HEK293 (cell line): Measurements from ENCODE around the gene YARS1.
A peak's percentile ranks its signal among the peaks of the same experiment; 100 is the strongest.

Experiments used
- HOXA7 ChIP-seq: sonication (generic); formaldehyde crosslinking; IDR thresholded peaks from 2 replicates; pipeline ENCODE4 v1.8.1; 2022; ENCODE audit warnings: missing genetic modification reagents, borderline replicate concordance
- IKZF3 ChIP-seq: fragments of 450-650 bp; IDR thresholded peaks from 2 replicates; pipeline ENCODE4 v1.5.0; 2018; ENCODE audit warnings: missing biosample characterization, mild to moderate bottlenecking, missing genetic modification characterization, moderate library complexity
- KLF16 ChIP-seq: fragments of 450-650 bp; formaldehyde crosslinking; IDR thresholded peaks from 2 replicates; pipeline ENCODE4 v1.5.1; 2017; ENCODE audit warnings: missing biosample characterization, missing genetic modification characterization
- MYNN ChIP-seq: fragments of 450-650 bp; formaldehyde crosslinking; IDR thresholded peaks from 2 replicates; pipeline ENCODE4 v1.5.1; 2016; ENCODE audit warnings: missing biosample characterization, missing genetic modification characterization, borderline replicate concordance
- PRDM1 ChIP-seq: fragments of 450-650 bp; formaldehyde crosslinking; IDR thresholded peaks from 2 replicates; pipeline ENCODE4; 2016; ENCODE audit warnings: missing biosample characterization, missing genetic modification characterization
- TRIM28 ChIP-seq: IDR thresholded peaks from 2 replicates; pipeline ENCODE4 v1.6.1; 2011; ENCODE audit warnings: low read length, control low read depth, borderline replicate concordance
- WT1 ChIP-seq: fragments of 450-650 bp; formaldehyde crosslinking; IDR thresholded peaks from 2 replicates; pipeline ENCODE4 v1.5.1; 2016; ENCODE audit warnings: missing biosample characterization, missing genetic modification characterization
- ZBTB8A ChIP-seq: fragments of 450-650 bp; formaldehyde crosslinking; IDR thresholded peaks from 2 replicates; pipeline ENCODE4 v1.5.1; 2016; ENCODE audit warnings: missing biosample characterization, missing genetic modification characterization
- ZFP37 ChIP-seq: fragments of 450-650 bp; formaldehyde crosslinking; IDR thresholded peaks from 2 replicates; pipeline ENCODE4 v1.5.1; 2016; ENCODE audit warnings: missing biosample characterization, missing genetic modification characterization
- ZNF10 ChIP-seq: fragments of 450-650 bp; formaldehyde crosslinking; IDR thresholded peaks from 2 replicates; pipeline ENCODE4 v1.5.1; 2017; ENCODE audit warnings: missing biosample characterization, missing genetic modification characterization
- ZNF140 ChIP-seq: fragments of 450-650 bp; formaldehyde crosslinking; IDR thresholded peaks from 2 replicates; pipeline ENCODE4 v1.5.1; 2016; ENCODE audit warnings: missing biosample characterization, missing genetic modification characterization
- ZNF175 ChIP-seq: fragments of 450-650 bp; formaldehyde crosslinking; IDR thresholded peaks from 2 replicates; pipeline ENCODE4 v1.5.1; 2016; ENCODE audit warnings: missing biosample characterization, missing genetic modification characterization
- ZNF521 ChIP-seq: fragments of 450-650 bp; formaldehyde crosslinking; IDR thresholded peaks from 2 replicates; pipeline ENCODE4 v1.5.1; 2017; ENCODE audit warnings: missing biosample characterization, mild to moderate bottlenecking, missing genetic modification characterization
- ZNF544 ChIP-seq: fragments of 450-650 bp; formaldehyde crosslinking; IDR thresholded peaks from 2 replicates; pipeline ENCODE4 v1.5.0; 2017; ENCODE audit warnings: missing biosample characterization, missing genetic modification characterization
- ZNF549 ChIP-seq: fragments of 450-650 bp; IDR thresholded peaks from 2 replicates; pipeline ENCODE4 v1.5.1; 2018; ENCODE audit warnings: missing biosample characterization, missing genetic modification characterization, mild to moderate bottlenecking, inconsistent platforms, moderate library complexity
- ZNF555 ChIP-seq: fragments of 450-650 bp; formaldehyde crosslinking; conservative IDR thresholded peaks from 2 replicates; pipeline ENCODE4 v1.5.1; 2017; ENCODE audit warnings: missing biosample characterization, mild to moderate bottlenecking, missing genetic modification characterization, inconsistent platforms
- ZNF624 ChIP-seq: fragments of 450-650 bp; formaldehyde crosslinking; IDR thresholded peaks from 2 replicates; pipeline ENCODE4 v1.5.1; 2017; ENCODE audit warnings: missing biosample characterization, missing genetic modification characterization
- ZNF701 ChIP-seq: fragments of 450-650 bp; formaldehyde crosslinking; IDR thresholded peaks from 2 replicates; pipeline ENCODE4 v1.5.1; 2016; ENCODE audit warnings: missing biosample characterization, missing genetic modification characterization
- ZNF792 ChIP-seq: fragments of 450-650 bp; formaldehyde crosslinking; IDR thresholded peaks from 2 replicates; pipeline ENCODE4 v1.5.1; 2016; ENCODE audit warnings: missing biosample characterization, missing genetic modification characterization
- ZSCAN23 ChIP-seq: fragments of 450-650 bp; formaldehyde crosslinking; IDR thresholded peaks from 2 replicates; pipeline ENCODE4 v1.5.1; 2016; ENCODE audit warnings: missing biosample characterization, missing genetic modification characterization
- TF ChIP-seq, protein P1 (sequence below): fragments of 450-650 bp; formaldehyde crosslinking; IDR thresholded peaks from 2 replicates; pipeline ENCODE4 v1.5.1; 2017; ENCODE audit warnings: missing biosample characterization, missing genetic modification characterization
- TF ChIP-seq, protein P2 (sequence below): fragments of 450-650 bp; formaldehyde crosslinking; IDR thresholded peaks from 2 replicates; pipeline ENCODE4 v1.5.1; 2016; ENCODE audit warnings: missing biosample characterization, missing genetic modification characterization
- TF ChIP-seq, protein P3 (sequence below): fragments of 450-650 bp; formaldehyde crosslinking; IDR thresholded peaks from 2 replicates; pipeline ENCODE4 v1.5.1; 2016; ENCODE audit warnings: missing biosample characterization, missing genetic modification characterization
- TF ChIP-seq, protein P4 (sequence below): fragments of 450-650 bp; formaldehyde crosslinking; IDR thresholded peaks from 2 replicates; pipeline ENCODE4 v1.5.1; 2016; ENCODE audit warnings: missing biosample characterization, missing genetic modification characterization
- TF ChIP-seq, protein P5 (sequence below): fragments of 450-650 bp; formaldehyde crosslinking; IDR thresholded peaks from 2 replicates; pipeline ENCODE4 v1.5.1; 2016; ENCODE audit warnings: missing biosample characterization, missing genetic modification characterization, low read depth
- TF ChIP-seq, protein P6 (sequence below): fragments of 450-650 bp; formaldehyde crosslinking; IDR thresholded peaks from 2 replicates; pipeline ENCODE4 v1.5.1; 2016; ENCODE audit warnings: missing biosample characterization, missing genetic modification characterization, low read depth
- TF ChIP-seq, protein P7 (sequence below): fragments of 450-650 bp; formaldehyde crosslinking; IDR thresholded peaks from 2 replicates; pipeline ENCODE4 v1.5.1; 2017; ENCODE audit warnings: missing biosample characterization, missing genetic modification characterization

YARS1 gene

DNA sequence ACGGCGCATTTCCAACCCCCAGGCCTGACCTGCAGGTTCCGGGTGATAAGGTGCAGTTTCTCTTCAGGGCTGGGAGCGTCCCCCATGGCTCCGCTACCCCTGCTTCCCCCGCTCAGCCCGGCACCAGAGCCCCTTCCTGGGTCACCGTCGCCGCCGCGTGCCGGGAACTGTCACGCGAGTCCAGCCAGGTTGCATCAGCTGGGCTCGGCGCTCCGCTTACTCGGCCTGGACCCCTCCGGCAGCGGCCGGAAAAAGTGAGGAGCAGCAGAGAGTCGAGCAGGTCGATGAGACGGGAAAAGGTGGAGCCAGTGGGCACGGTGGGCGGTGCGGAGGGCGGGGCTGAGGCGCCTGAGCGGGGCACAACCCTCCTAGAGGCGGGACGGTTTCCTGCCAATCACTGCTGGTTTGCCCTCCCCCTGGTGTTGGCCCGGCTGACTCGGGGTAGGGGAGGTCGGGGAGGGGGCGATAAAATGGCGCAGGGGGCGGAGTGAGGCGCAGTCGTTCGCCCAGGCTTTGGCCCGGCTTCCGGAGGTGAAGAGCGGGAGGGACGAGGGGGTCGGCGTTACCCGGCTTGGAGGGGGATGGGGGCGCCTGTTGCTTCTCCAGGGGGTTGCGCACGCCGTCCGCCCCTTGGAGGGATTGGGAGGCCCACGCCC, at the start of gene YARS1, which contains the start of gene S100PBP (continued):
- TF ChIP-seq ZNF555 (no peak), MYNN (tag by site-specific recombination) (no peak), ZNF521 (tag by site-specific recombination) (no peak), TRIM28 (no peak), ZNF10 (tag by site-specific recombination) (peak; percentile 83), ZNF140 (tag by site-specific recombination) (no peak), ZNF549 (no peak), WT1 (tag by site-specific recombination) (no peak), KLF16 (peak; percentile 94), ZNF701 (tag by site-specific recombination) (no peak), PRDM1 (0 out of 2 replicates have a peak, but pooled peaks have one; percentile 6), ZNF175 (no peak), ZNF544 (no peak), ZNF792 (tag by site-specific recombination) (peak; percentile 47; the same call in 1 of the 2 replicates), ZSCAN23 (tag by site-specific recombination) (peak; percentile 74), ZBTB8A (tag by site-specific recombination) (peak; percentile 94), ZFP37 (tag by site-specific recombination) (no peak; the same call in 1 of the 2 replicates), HOXA7 (CRISPR knock-in tag) (no peak), IKZF3 (tag by site-specific recombination) (peak; percentile 80), ZNF624 (tag by site-specific recombination) (no peak)
- TF ChIP-seq, protein P1, sequence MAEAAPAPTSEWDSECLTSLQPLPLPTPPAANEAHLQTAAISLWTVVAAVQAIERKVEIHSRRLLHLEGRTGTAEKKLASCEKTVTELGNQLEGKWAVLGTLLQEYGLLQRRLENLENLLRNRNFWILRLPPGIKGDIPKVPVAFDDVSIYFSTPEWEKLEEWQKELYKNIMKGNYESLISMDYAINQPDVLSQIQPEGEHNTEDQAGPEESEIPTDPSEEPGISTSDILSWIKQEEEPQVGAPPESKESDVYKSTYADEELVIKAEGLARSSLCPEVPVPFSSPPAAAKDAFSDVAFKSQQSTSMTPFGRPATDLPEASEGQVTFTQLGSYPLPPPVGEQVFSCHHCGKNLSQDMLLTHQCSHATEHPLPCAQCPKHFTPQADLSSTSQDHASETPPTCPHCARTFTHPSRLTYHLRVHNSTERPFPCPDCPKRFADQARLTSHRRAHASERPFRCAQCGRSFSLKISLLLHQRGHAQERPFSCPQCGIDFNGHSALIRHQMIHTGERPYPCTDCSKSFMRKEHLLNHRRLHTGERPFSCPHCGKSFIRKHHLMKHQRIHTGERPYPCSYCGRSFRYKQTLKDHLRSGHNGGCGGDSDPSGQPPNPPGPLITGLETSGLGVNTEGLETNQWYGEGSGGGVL (tag by site-specific recombination), result peak; percentile 93
- TF ChIP-seq, protein P2, sequence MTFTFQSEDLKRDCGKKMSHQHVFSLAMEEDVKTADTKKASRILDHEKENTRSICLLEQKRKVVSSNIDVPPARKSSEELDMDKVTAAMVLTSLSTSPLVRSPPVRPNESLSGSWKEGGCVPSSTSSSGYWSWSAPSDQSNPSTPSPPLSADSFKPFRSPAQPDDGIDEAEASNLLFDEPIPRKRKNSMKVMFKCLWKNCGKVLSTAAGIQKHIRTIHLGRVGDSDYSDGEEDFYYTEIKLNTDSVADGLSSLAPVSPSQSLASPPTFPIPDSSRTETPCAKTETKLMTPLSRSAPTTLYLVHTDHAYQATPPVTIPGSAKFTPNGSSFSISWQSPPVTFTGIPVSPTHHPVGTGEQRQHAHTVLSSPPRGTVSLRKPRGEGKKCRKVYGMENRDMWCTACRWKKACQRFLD (tag by site-specific recombination), result peak; percentile 91
- TF ChIP-seq, protein P3, sequence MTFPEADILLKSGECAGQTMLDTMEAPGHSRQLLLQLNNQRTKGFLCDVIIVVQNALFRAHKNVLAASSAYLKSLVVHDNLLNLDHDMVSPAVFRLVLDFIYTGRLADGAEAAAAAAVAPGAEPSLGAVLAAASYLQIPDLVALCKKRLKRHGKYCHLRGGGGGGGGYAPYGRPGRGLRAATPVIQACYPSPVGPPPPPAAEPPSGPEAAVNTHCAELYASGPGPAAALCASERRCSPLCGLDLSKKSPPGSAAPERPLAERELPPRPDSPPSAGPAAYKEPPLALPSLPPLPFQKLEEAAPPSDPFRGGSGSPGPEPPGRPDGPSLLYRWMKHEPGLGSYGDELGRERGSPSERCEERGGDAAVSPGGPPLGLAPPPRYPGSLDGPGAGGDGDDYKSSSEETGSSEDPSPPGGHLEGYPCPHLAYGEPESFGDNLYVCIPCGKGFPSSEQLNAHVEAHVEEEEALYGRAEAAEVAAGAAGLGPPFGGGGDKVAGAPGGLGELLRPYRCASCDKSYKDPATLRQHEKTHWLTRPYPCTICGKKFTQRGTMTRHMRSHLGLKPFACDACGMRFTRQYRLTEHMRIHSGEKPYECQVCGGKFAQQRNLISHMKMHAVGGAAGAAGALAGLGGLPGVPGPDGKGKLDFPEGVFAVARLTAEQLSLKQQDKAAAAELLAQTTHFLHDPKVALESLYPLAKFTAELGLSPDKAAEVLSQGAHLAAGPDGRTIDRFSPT, result peak; percentile 98
- TF ChIP-seq, protein P4, sequence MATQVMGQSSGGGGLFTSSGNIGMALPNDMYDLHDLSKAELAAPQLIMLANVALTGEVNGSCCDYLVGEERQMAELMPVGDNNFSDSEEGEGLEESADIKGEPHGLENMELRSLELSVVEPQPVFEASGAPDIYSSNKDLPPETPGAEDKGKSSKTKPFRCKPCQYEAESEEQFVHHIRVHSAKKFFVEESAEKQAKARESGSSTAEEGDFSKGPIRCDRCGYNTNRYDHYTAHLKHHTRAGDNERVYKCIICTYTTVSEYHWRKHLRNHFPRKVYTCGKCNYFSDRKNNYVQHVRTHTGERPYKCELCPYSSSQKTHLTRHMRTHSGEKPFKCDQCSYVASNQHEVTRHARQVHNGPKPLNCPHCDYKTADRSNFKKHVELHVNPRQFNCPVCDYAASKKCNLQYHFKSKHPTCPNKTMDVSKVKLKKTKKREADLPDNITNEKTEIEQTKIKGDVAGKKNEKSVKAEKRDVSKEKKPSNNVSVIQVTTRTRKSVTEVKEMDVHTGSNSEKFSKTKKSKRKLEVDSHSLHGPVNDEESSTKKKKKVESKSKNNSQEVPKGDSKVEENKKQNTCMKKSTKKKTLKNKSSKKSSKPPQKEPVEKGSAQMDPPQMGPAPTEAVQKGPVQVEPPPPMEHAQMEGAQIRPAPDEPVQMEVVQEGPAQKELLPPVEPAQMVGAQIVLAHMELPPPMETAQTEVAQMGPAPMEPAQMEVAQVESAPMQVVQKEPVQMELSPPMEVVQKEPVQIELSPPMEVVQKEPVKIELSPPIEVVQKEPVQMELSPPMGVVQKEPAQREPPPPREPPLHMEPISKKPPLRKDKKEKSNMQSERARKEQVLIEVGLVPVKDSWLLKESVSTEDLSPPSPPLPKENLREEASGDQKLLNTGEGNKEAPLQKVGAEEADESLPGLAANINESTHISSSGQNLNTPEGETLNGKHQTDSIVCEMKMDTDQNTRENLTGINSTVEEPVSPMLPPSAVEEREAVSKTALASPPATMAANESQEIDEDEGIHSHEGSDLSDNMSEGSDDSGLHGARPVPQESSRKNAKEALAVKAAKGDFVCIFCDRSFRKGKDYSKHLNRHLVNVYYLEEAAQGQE (tag by site-specific recombination), result no peak; the same call in 1 of the 2 replicates
- TF ChIP-seq, protein P5, sequence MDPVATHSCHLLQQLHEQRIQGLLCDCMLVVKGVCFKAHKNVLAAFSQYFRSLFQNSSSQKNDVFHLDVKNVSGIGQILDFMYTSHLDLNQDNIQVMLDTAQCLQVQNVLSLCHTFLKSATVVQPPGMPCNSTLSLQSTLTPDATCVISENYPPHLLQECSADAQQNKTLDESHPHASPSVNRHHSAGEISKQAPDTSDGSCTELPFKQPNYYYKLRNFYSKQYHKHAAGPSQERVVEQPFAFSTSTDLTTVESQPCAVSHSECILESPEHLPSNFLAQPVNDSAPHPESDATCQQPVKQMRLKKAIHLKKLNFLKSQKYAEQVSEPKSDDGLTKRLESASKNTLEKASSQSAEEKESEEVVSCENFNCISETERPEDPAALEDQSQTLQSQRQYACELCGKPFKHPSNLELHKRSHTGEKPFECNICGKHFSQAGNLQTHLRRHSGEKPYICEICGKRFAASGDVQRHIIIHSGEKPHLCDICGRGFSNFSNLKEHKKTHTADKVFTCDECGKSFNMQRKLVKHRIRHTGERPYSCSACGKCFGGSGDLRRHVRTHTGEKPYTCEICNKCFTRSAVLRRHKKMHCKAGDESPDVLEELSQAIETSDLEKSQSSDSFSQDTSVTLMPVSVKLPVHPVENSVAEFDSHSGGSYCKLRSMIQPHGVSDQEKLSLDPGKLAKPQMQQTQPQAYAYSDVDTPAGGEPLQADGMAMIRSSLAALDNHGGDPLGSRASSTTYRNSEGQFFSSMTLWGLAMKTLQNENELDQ (tag by site-specific recombination), result no peak
- TF ChIP-seq, protein P6, sequence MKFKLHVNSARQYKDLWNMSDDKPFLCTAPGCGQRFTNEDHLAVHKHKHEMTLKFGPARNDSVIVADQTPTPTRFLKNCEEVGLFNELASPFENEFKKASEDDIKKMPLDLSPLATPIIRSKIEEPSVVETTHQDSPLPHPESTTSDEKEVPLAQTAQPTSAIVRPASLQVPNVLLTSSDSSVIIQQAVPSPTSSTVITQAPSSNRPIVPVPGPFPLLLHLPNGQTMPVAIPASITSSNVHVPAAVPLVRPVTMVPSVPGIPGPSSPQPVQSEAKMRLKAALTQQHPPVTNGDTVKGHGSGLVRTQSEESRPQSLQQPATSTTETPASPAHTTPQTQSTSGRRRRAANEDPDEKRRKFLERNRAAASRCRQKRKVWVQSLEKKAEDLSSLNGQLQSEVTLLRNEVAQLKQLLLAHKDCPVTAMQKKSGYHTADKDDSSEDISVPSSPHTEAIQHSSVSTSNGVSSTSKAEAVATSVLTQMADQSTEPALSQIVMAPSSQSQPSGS (tag by site-specific recombination), result peak; percentile 73
- TF ChIP-seq, protein P7, sequence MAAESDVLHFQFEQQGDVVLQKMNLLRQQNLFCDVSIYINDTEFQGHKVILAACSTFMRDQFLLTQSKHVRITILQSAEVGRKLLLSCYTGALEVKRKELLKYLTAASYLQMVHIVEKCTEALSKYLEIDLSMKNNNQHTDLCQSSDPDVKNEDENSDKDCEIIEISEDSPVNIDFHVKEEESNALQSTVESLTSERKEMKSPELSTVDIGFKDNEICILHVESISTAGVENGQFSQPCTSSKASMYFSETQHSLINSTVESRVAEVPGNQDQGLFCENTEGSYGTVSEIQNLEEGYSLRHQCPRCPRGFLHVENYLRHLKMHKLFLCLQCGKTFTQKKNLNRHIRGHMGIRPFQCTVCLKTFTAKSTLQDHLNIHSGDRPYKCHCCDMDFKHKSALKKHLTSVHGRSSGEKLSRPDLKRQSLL (tag by site-specific recombination), result peak; percentile 98
